GM21423 (cell line): Measurements from ENCODE around the gene GINS2.

Experiments
- ATAC-seq: cut with Tn5 transposase; IDR thresholded peaks from one replicate; pipeline ENCODE4 v1.9.1; 2021; ENCODE audit warnings: mild to moderate bottlenecking, moderate library complexity; ENCODE audit not compliant: unreplicated experiment

Gene GINS2

GRCh38 chr16:85628265-85628556, 60.5 kb downstream of the GINS2 start:
- no peak for ATAC-seq

- ATAC-seq = no peak
These were observed 61.1 kb downstream of the GINS2 start for GRCh38 chr16:85627526-85628264.

DNA sequence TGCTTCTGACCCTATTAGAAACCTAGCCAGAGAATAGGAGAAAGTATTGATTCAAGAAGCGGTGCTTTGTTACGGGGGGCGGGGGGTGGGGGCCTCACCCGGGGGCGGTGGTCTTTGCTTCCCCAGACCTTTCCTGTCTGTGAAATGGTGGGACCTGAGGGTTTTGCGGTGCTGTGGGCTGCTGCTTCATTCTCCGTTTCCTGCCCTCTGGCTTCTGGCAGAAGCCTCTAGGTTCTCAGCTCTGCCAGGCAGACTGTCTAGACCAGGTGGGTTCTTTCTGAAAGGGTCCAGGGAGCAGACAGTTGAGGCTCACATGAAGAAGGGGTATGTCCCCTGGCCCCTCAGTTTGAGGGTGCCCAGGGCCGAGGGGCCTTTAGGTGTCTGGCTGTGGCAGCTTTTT, 61.7 kb downstream of the GINS2 start:
- no peak for ATAC-seq
